Globus pallidus (tissue), 1 donor: Measurements from ENCODE around the gene EPS15.
"Not testable (repeated sequence)": the region's sequence is repeated elsewhere in the genome, so short reads cannot be mapped to it uniquely, and the experiment has no call there.

Source experiments
- DNase-seq: peaks from one replicate; pipeline ENCODE4 v3.0.0-alpha.2; 2015; ENCODE audit warnings: low spot score

The EPS15 gene

GRCh38 chr1:51336004-51336403 lies 183.1 kb downstream of the EPS15 start:
- DNase-seq: no peak

- no peak for DNase-seq
These were observed 187.6 kb downstream of the EPS15 start for GRCh38 chr1:51331206-51332100.

- DNase-seq: no peak
These were observed 188.5 kb downstream of the EPS15 start, which contains the start of gene TTC39A for GRCh38 chr1:51330331-51331201. TTC39A (minus strand) TSS chr1:51330562; CDS start chr1:51330477, 85 bp downstream.

GRCh38 chr1:51329443-51330325 lies 189.4 kb downstream of the EPS15 start:
- DNase-seq: no peak

- no peak for DNase-seq
These were observed 190.1 kb downstream of the EPS15 start for GRCh38 chr1:51328926-51329325.

GRCh38 chr1:51328279-51328678 lies 190.8 kb downstream of the EPS15 start:
- no peak for DNase-seq

GRCh38 chr1:51327386-51327785 lies 191.7 kb downstream of the EPS15 start:
- no peak for DNase-seq

- DNase-seq: no peak
These were observed 192.2 kb downstream of the EPS15 start for GRCh38 chr1:51326839-51327238.

- no peak for DNase-seq
These were observed 192.9 kb downstream of the EPS15 start for GRCh38 chr1:51325878-51326755.

GRCh38 chr1:51325391-51325790 lies 193.7 kb downstream of the EPS15 start:
- DNase-seq: no peak

GRCh38 chr1:51325011-51325385 lies 194.1 kb downstream of the EPS15 start:
- DNase-seq: not testable (repeated sequence)

- no peak for DNase-seq
These were observed 194.6 kb downstream of the EPS15 start for GRCh38 chr1:51324251-51325010.

GRCh38 chr1:51323778-51324177 lies 195.3 kb downstream of the EPS15 start:
- DNase-seq: no peak

- no peak for DNase-seq
These were observed 196.5 kb downstream of the EPS15 start for GRCh38 chr1:51322417-51323101.

GRCh38 chr1:51321924-51322280 lies 197.2 kb downstream of the EPS15 start:
- no peak for DNase-seq

GRCh38 chr1:51320967-51321923 lies 197.8 kb downstream of the EPS15 start:
- no peak for DNase-seq

GRCh38 chr1:51317798-51318197 lies 201.3 kb downstream of the EPS15 start:
- no peak for DNase-seq

- no peak for DNase-seq
These were observed 202.3 kb downstream of the EPS15 start for GRCh38 chr1:51316846-51317120.
